ENCODE data around the gene FOLR1.

FOLR1 gene

GRCh38 chr11:72236774-72237111, 44.8 kb downstream of the FOLR1 start:
- no peak for DNase-seq

GRCh38 chr11:72237112-72237931, 45.4 kb downstream of the FOLR1 start:
- no peak for DNase-seq

GRCh38 chr11:72238040-72238450, 46.1 kb downstream of the FOLR1 start:
- peak; percentile 56 for DNase-seq

GRCh38 chr11:72238492-72239312, 46.8 kb downstream of the FOLR1 start:
- DNase-seq, result no peak

- no peak for DNase-seq
Measured at GRCh38 chr11:72239313-72239848, 47.4 kb downstream of the FOLR1 start.

- DNase-seq, result peak; percentile 22
Measured at GRCh38 chr11:72239849-72240460, 48.0 kb downstream of the FOLR1 start.

- DNase-seq, result no peak
Measured at GRCh38 chr11:72240461-72241290, 48.7 kb downstream of the FOLR1 start.

GRCh38 chr11:72241291-72241781, 49.4 kb downstream of the FOLR1 start:
- DNase-seq, result no peak

GRCh38 chr11:72242141-72242540, 50.2 kb downstream of the FOLR1 start:
- no peak for DNase-seq

GRCh38 chr11:72243173-72244059, 51.5 kb downstream of the FOLR1 start:
- no peak for DNase-seq

GRCh38 chr11:72244060-72244360, 52.1 kb downstream of the FOLR1 start, which contains the start of gene PHOX2A:
TSS of gene PHOX2A (minus strand) at chr11:72244176. CDS start at chr11:72244004, 172 bp downstream.
- DNase-seq, result no peak

GRCh38 chr11:72244361-72245262, 52.7 kb downstream of the FOLR1 start:
- no peak for DNase-seq

GRCh38 chr11:72245263-72245816, 53.4 kb downstream of the FOLR1 start:
- DNase-seq, result no peak
